GM12874 (cell line): ENCODE measurements around the gene EFHC1.

ENCODE experiments used
- TF ChIP-seq, protein P1 (sequence below): IDR thresholded peaks from 2 replicates; pipeline ENCODE4 v1.5.1; 2011; ENCODE audit warnings: low read depth, mild to moderate bottlenecking, control low read depth, low read length, moderate library complexity; ENCODE audit not compliant: insufficient read depth

The EFHC1 gene

DNA sequence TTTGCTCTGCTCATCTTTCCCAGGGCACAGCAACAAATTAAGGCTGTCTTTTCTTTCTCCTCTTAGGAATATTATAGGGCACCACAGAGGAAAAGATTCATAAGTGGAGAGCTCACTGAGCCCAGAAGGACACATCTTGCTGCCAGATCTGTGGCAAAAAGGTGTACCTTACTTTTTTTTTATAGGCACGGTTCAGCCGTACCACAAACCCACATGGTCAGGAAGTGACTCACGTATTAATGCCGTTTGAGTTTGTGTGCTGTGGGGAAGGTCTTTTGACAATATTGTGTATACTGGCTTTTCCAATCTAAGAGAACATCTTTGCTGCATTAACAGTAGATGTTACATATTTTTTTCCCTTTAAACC, 29.8 kb upstream of the EFHC1 start:
- TF ChIP-seq, protein P1, sequence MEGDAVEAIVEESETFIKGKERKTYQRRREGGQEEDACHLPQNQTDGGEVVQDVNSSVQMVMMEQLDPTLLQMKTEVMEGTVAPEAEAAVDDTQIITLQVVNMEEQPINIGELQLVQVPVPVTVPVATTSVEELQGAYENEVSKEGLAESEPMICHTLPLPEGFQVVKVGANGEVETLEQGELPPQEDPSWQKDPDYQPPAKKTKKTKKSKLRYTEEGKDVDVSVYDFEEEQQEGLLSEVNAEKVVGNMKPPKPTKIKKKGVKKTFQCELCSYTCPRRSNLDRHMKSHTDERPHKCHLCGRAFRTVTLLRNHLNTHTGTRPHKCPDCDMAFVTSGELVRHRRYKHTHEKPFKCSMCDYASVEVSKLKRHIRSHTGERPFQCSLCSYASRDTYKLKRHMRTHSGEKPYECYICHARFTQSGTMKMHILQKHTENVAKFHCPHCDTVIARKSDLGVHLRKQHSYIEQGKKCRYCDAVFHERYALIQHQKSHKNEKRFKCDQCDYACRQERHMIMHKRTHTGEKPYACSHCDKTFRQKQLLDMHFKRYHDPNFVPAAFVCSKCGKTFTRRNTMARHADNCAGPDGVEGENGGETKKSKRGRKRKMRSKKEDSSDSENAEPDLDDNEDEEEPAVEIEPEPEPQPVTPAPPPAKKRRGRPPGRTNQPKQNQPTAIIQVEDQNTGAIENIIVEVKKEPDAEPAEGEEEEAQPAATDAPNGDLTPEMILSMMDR: no peak

DNA sequence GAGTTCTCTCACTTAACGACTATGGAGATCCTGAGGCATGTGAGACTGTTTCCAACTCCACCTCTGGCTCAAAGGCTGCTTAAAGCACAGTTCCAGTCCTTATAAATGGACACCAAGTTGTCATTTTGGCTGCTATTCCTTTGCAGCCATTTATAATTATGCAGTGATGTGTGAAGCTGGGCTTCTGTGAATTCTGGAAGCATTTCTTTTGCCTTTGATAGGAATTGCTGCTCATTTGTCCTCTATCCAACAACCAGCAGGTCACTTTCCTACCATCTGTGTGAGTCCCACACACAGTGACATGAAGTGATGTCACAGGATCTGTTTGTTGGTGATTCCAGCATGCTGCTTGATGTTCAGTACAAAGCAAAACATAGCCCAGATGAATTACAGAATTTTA, 28.5 kb upstream of the EFHC1 start:
- TF ChIP-seq, protein P1: no peak

DNA sequence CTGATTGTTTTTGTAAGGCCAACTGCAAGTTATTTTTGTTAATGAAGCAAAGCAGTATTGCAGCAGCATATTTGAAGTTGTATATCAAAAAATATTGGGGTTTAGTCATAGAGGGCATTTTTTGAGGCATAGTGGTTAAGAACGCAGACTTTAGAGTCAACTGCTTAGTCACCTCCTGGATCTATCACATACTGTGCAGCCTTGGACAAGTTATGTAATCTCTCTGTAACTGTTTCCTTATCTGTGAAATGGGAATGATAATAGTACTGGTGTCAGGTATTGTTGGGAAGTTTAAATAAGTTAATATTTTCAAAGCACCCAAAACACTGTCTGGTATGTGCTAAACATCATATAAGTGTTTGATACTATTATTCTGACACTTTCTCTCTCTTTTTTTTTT, 27.2 kb upstream of the EFHC1 start:
- TF ChIP-seq, protein P1: no peak

GRCh38 chr6:52393780-52394179, 26.4 kb upstream of the EFHC1 start:
- TF ChIP-seq, protein P1: no peak

GRCh38 chr6:52394251-52394666, 25.9 kb upstream of the EFHC1 start:
- TF ChIP-seq, protein P1: no peak

DNA sequence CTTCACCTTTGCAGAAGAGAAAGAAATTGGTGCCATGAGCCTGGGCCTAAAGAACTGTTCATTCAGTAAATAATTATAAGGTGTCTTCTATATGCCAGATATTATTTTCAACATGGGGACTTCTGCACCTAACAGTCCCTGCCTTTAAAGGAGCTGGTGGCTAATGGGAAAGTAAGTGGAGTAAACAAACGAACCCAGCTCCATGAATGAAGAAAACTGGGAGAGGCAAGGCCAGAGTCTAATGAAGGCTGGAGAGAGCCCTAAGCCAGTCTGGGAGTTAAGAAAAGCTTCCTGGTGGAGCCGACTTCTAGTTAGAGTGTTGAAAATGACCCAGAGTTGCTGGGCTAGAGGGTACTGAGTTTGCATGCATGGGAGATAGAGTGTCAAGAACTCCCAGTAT, 24.2 kb upstream of the EFHC1 start:
- TF ChIP-seq, protein P1: no peak

GRCh38 chr6:52399511-52400312, 20.4 kb upstream of the EFHC1 start:
- TF ChIP-seq, protein P1: peak; percentile 84
